GM18858 (cell line): ENCODE data around the gene ELP4.
"Not testable (repeated sequence)": the region's sequence is repeated elsewhere in the genome, so short reads cannot be mapped to it uniquely, and the experiment has no call there.

Source experiments
- ATAC-seq: cut with Tn5 transposase; IDR thresholded peaks from one replicate; pipeline ENCODE4 v1.9.1; 2021; ENCODE audit not compliant: unreplicated experiment

The ELP4 gene

GRCh38 chr11:31643857-31644256 is 134.3 kb downstream of the ELP4 start:
- ATAC-seq, result no peak

- no peak for ATAC-seq
These were observed 136.2 kb downstream of the ELP4 start for GRCh38 chr11:31645747-31646146.

- ATAC-seq, result no peak
These were observed 136.6 kb downstream of the ELP4 start for GRCh38 chr11:31646216-31646615.

- ATAC-seq, result no peak
These were observed 139.8 kb downstream of the ELP4 start for GRCh38 chr11:31649129-31649966.

- no peak for ATAC-seq
These were observed 141.6 kb downstream of the ELP4 start for GRCh38 chr11:31651208-31651607.

- peak; percentile 51 for ATAC-seq
These were observed 142.3 kb downstream of the ELP4 start for GRCh38 chr11:31651822-31652221.

- no peak for ATAC-seq
These were observed 143.0 kb downstream of the ELP4 start for GRCh38 chr11:31652528-31652927.

- ATAC-seq, result no peak
These were observed 145.9 kb downstream of the ELP4 start for GRCh38 chr11:31655483-31655882.

GRCh38 chr11:31656051-31656450 is 146.5 kb downstream of the ELP4 start:
- no peak for ATAC-seq

- no peak for ATAC-seq
These were observed 147.5 kb downstream of the ELP4 start for GRCh38 chr11:31657091-31657490.

GRCh38 chr11:31664129-31664528 is 154.6 kb downstream of the ELP4 start:
- ATAC-seq, result no peak

GRCh38 chr11:31664954-31665353 is 155.4 kb downstream of the ELP4 start:
- ATAC-seq, result no peak

- no peak for ATAC-seq
These were observed 162.1 kb downstream of the ELP4 start for GRCh38 chr11:31671681-31672080.

GRCh38 chr11:31673108-31673507 is 163.5 kb downstream of the ELP4 start:
- not testable (repeated sequence) for ATAC-seq

GRCh38 chr11:31676280-31676982 is 166.9 kb downstream of the ELP4 start:
- ATAC-seq, result no peak

GRCh38 chr11:31680770-31681169 is 171.2 kb downstream of the ELP4 start:
- no peak for ATAC-seq

GRCh38 chr11:31687256-31687655 is 177.7 kb downstream of the ELP4 start:
- no peak for ATAC-seq

GRCh38 chr11:31687861-31688260 is 178.3 kb downstream of the ELP4 start:
- no peak for ATAC-seq

- ATAC-seq, result no peak
These were observed 180.0 kb downstream of the ELP4 start for GRCh38 chr11:31689559-31689958.

GRCh38 chr11:31690041-31690440 is 180.5 kb downstream of the ELP4 start:
- ATAC-seq, result no peak

- no peak for ATAC-seq
These were observed 180.9 kb downstream of the ELP4 start for GRCh38 chr11:31690516-31690915.

- ATAC-seq, result no peak
These were observed 182.9 kb downstream of the ELP4 start for GRCh38 chr11:31692466-31692865.
